HG02870 (cell line): Measurements from ENCODE around the gene CCL27.
"Not testable (repeated sequence)": the region's sequence is repeated elsewhere in the genome, so short reads cannot be mapped to it uniquely, and the experiment has no call there.

ENCODE experiments used
- ATAC-seq: cut with Tn5 transposase; IDR thresholded peaks from one replicate; pipeline ENCODE4 v1.9.1; 2021; ENCODE audit warnings: mild to moderate bottlenecking, moderate library complexity; ENCODE audit not compliant: unreplicated experiment

Gene CCL27

DNA sequence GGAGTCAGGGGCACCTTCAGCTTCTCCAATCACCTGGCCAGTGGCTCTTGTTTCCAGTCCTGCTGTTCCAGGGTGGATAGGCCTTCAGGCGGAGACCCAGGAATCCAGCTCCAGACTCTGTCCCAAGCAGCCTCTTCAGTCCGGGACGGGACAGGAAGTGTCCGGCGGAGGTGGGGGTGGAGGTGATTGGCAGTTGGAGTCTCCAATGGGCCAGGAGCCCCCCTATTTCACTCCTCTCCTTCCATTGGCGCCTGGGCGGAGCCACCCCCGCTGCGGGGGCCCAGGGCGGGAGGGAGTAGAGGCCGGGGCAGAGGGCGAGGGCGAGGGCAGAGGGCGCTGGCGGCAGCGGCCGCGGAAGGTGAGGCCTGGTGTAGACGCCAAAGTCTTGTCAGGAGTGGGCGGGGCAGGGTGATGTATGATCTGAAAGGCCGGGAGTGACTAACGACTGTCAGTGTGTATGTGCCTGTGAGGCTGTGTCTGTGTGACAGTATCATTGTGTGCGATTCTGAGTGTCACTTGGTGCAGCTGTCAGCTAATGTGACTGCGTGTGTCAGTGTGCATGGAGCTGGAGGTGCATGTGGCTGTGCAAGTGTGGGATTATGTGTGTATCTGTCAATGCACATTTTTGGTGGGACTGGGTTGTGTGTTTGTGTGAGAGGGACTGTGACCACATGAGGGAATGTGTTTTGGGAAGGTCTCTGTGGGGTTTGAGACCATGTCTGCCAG is 10.4 kb downstream of the CCL27 start, which contains the start of gene IL11RA:
Gene IL11RA (plus strand): TSS at position 310 of the 726 bp plus-strand sequence. CDS start 3,033 bp downstream, outside the sequence.
- ATAC-seq, result no peak

DNA sequence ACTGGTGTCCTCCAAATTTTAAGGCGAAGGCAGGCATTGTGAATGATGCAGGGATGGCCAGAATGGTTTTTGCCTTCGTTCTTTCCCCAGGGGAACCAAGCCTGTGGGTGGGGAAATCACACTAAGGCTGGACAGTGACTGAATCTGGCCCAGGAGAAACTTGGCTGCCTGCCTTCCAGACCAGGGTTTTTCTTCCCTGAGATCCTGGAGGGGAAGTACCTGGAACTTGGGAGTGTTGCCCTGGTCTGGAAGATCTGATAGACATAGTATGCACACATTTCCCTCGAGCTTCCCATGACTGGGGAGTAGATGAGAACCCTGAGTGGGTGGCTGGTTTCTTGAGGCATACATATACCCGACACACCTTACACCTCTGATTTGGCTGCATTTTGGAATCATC is 11.1 kb downstream of the CCL27 start:
- no peak for ATAC-seq

DNA sequence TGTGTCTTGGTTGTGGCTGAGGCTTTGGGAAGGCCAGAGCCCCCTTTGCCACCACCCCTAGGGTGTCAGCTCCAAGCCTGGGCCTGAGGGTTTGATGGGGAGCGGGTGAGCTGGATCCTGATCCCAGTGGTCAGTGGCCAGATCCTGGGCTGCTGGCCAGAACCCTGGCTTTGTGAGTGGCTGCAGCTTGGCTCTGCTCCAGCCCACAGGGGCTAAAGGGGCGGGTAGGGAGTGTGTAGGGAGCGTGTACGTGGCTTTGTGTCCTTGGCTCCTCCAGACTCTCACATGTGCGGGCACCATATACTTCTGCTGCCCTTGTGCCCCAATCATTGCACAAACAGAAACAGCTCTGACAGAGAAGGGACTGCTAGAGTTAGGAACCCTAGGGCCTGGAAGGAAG is 11.6 kb downstream of the CCL27 start:
- no peak for ATAC-seq

- ATAC-seq, result no peak
Measured at GRCh38 chr9:34648673-34649072, 13.8 kb downstream of the CCL27 start.

GRCh38 chr9:34647651-34648050 is 14.8 kb downstream of the CCL27 start:
- no peak for ATAC-seq

DNA sequence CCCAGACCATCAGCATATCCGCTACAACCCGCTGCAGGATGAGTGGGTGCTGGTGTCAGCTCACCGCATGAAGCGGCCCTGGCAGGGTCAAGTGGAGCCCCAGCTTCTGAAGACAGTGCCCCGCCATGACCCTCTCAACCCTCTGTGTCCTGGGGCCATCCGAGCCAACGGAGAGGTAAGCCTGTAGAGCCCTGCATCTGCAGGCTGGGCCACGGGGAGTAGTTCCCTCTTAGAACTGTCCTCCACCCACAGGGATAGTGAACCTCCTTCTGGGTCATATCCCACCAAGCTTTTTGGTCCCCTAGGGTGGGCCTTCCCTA is 15.4 kb downstream of the CCL27 start:
- peak; percentile 12 for ATAC-seq

GRCh38 chr9:34646211-34647083 is 16.0 kb downstream of the CCL27 start, which contains the start of gene GALT:
TSS of gene GALT (plus strand) at chr9:34646675. CDS start at chr9:34646705, 30 bp downstream.
- ATAC-seq, result peak; percentile 86

DNA sequence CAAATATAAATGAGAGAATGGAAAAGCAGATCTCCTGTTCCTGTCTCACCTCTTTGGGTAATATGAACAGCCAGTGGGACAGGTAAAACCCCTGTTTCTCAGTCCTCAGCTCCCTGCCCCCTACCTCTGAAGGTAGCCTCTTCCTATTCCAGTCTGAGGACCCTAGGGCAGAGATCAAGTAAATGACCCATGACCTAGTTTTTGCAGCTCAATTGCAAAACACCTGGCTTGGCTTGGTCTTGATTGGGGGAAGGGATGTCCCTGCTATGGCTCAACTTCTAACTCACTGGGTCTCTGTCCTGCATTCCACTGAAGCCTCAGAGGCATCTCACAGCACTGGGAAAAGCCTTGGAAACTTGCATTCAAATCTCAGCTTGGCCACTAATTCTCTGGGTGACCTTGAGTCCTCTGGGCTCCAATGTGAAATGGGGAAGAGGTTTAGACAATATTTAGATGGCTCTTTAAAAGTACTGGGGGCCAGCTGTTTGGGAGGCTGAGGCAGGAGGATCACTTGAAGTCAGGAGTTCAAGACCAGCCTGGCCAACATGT is 17.6 kb downstream of the CCL27 start:
- ATAC-seq, result no peak

- ATAC-seq, result no peak
Measured at GRCh38 chr9:34642679-34643078, 19.8 kb downstream of the CCL27 start.

- ATAC-seq, result not testable (repeated sequence)
Measured at GRCh38 chr9:34639322-34639721, 23.1 kb downstream of the CCL27 start.

GRCh38 chr9:34638138-34638445 is 24.4 kb downstream of the CCL27 start:
- no peak for ATAC-seq

- ATAC-seq, result peak; percentile 82
Measured at GRCh38 chr9:34637356-34638137, 24.9 kb downstream of the CCL27 start, which contains the start of gene SIGMAR1. TSS of gene SIGMAR1 (minus strand) at chr9:34637787. CDS start at chr9:34637697, 90 bp downstream.

DNA sequence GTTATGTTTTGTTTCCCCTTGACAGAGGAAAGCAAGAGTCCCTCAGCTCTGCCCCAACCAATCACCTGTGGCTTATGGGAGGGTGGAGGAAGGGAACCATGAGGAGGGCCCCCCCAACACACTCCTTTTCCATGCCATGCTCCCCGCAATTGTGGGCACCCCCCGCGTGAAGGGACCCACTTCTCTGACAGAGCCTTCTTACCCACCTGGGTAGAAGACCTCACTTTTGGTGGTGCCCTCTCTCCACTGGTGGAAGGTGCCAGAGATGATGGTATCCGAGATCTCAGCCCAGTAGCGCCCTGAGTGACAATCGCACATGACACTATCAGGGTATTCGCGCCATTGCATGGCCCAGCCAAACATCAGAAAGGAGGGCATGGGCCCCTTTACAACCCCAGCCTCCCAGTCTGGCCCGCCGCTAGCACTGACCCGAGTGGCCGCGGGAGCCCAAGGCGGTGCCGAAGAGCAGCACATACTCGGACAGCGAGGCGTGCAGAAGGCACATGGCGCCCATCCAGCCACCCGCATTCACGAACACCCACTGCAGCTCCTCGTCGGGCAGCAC is 25.6 kb downstream of the CCL27 start:
- ATAC-seq, result no peak

GRCh38 chr9:34635556-34635955 is 26.9 kb downstream of the CCL27 start:
- ATAC-seq, result no peak

DNA sequence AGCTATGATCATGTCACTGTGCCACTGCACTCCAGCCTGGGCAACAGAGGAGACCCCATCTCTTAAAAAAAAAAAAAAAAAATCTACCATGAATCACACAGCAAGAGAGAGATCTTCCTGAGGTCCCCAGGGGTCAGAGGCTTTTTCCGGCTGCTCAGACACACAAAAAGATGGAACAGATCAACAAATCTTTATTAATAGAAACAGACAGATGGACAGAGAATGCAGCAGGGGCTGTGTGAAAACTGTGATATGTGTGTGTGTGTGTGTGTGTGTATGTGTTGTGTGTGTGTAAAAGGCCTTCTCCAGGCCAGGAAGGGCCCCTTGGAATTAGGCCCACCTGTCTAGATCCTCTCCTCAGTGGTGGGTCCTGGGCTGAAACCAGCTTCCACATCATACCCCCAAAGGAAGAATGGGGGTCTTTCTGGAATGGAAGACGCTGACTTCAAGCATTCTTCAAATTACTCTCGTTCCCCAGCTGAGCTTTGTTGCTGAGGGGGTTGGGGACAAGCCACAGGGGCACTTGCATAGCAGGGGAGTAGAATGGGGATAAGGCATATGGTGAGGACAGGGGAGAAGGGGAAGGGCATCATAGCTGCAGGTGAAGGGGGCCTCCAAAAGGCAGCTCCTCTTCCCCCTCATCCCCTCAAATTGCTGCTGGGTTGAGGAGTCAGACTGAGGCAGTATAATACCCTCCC is 27.8 kb downstream of the CCL27 start:
- no peak for ATAC-seq

GRCh38 chr9:34633851-34634550 is 28.5 kb downstream of the CCL27 start:
- ATAC-seq, result no peak

GRCh38 chr9:34633166-34633565 is 29.3 kb downstream of the CCL27 start:
- ATAC-seq, result no peak

DNA sequence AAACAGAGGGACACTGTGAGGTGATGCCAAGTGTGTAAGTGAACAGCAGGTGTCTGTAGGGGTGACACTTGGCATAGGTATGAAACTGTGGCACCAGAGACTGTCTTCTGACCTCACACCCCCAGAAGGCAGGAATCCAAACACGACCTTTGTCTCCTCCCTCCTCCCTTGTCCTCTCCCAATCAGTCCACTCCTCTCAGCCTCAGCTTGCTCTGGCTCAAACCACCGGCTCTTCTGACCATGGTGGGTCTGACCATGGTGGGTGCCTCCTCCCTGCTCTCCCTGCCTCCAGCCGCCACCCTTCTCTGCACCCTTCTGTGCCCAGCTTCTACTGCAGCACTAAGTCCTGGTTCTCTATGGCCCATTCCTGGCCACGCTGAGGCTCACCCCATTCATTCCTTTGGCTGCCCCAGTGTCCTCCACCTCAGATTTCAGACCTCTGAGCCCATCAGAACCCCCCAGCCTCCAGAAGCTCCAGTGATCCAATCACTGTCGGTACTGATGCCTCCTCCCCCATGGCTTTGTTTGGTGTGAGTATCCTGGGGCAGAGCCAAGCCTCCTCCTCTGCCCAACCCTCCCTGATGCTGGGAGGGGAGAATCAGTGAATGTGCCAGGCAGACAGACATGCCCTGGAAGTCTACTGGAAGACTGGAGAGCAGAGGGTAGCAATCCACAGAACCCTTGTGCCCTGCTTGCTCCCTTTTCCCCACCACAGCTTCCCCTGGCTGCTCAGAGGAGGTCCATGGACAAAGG is 31.9 kb downstream of the CCL27 start:
- ATAC-seq, result no peak

GRCh38 chr9:34629491-34629808 is 33.0 kb downstream of the CCL27 start:
- ATAC-seq, result no peak
